ENCODE results near the gene HS2ST1.
"Not testable (repeated sequence)": the region's sequence is repeated elsewhere in the genome, so short reads cannot be mapped to it uniquely, and the experiment has no call there.

The HS2ST1 gene

DNA sequence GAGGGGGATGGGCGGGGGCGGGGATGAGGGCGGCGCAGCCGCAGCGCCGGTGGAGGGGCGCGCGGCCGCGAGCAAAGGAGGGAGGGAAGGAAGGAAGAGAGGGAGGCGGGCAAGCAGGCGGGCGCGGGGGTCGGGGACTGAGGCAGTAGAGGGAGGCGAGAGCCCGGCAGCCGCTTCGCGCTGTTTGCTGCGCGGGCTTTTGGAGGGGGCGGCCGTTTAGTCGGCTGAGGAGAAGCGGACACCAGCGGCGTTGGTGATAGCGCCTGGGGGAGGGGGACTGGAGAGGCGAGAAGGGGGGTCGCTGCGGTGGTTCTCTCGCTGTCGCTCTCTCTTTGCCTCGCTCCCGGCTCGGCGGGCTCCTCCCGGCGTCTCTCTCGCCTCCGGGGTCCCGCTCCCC, at the start of gene HS2ST1:
HS2ST1 (plus strand) TSS at position 35 of the 397 bp plus-strand sequence.
- DNase-seq (ENCODE audit: extremely low spot score) = no peak
- ChIA-PET CTCF (interaction anchor here (1.2 kb wide), 1 partner anchor 111 kb away, joined by 3 read pairs; no protein-coding TSS in a partner anchor), POLR2A (interaction anchor here (0.7 to 2.9 kb wide), 24 partner anchors 11 to 414 kb away, joined by 3 to 24 read pairs (median 4); partner anchors contain the start of gene LMO4)

GRCh38 chr1:86865973-86866637, 48.3 kb upstream of the HS2ST1 start:
- DNase-seq (ENCODE audit: extremely low spot score) = no peak
- TF ChIP-seq LEF1 (IDR thresholded peaks at IDR 0.05; ENCODE audit: borderline replicate concordance) (no peak), FOXK2 (IDR thresholded peaks at IDR 0.05) (no peak), BHLHE40 (IDR thresholded peaks at IDR 0.05; ENCODE audit: borderline replicate concordance) (no peak), PKNOX1 (IDR thresholded peaks at IDR 0.05) (no peak), ZNF384 (IDR thresholded peaks at IDR 0.05) (no peak), L3MBTL2 (conservative IDR thresholded peaks at IDR 0.05) (no peak), SUZ12 (IDR thresholded peaks at IDR 0.05) (no peak), TARDBP (IDR thresholded peaks at IDR 0.05) (no peak), NFRKB (IDR thresholded peaks at IDR 0.05) (no peak), ELF4 (IDR thresholded peaks at IDR 0.05) (no peak), FOXM1 (IDR thresholded peaks at IDR 0.05; ENCODE audit: borderline replicate concordance) (no peak), HDGF (IDR thresholded peaks at IDR 0.05; ENCODE audit: borderline replicate concordance) (no peak)
- ChIA-PET POLR2A (no interaction called here), CTCF (no interaction called here)

More for the DNA sequence above, at the start of gene HS2ST1:
- TF ChIP-seq SP1 (IDR thresholded peaks at IDR 0.05) (no peak), NFRKB (IDR thresholded peaks at IDR 0.05) (no peak), FOXM1 (IDR thresholded peaks at IDR 0.05; ENCODE audit: borderline replicate concordance) (no peak), TARDBP (IDR thresholded peaks at IDR 0.05) (no peak), HDGF (IDR thresholded peaks at IDR 0.05; ENCODE audit: borderline replicate concordance) (no peak), PKNOX1 (IDR thresholded peaks at IDR 0.05) (no peak), SUZ12 (IDR thresholded peaks at IDR 0.05) (no peak), CTBP1 (IDR thresholded peaks at IDR 0.05; ENCODE audit: borderline replicate concordance) (no peak), BHLHE40 (IDR thresholded peaks at IDR 0.05; ENCODE audit: borderline replicate concordance) (no peak), LEF1 (IDR thresholded peaks at IDR 0.05; ENCODE audit: borderline replicate concordance) (no peak), ELF4 (IDR thresholded peaks at IDR 0.05) (no peak), FOXK2 (IDR thresholded peaks at IDR 0.05) (no peak), ZNF384 (IDR thresholded peaks at IDR 0.05) (no peak)

DNA sequence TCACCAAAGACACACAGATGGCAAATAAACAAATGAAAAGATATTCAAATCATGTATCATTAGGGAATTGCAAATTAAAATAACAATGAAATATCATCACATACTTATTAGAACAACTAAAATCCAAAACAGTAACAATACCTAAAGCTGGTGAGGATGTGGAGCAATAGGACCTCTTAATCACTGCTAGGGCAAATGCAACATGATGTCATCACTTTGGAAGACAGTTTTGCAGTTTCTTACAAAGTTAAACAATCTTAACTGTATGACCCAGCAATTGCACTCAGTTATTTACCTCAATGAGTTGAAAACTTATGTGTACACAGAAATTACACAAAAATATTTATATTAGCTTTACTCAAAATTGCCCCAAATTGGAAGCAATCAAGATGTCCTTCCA, 47.8 kb upstream of the HS2ST1 start:
- CTCF ChIA-PET = no interaction called here
- no peak for DNase-seq (ENCODE audit: extremely low spot score)
- no peak for TF ChIP-seq ZNF384 (IDR thresholded peaks at IDR 0.05)
- TF ChIP-seq SUZ12 (IDR thresholded peaks at IDR 0.05) = no peak
- no peak for TF ChIP-seq CTBP1 (IDR thresholded peaks at IDR 0.05; ENCODE audit: borderline replicate concordance)
- no peak for TF ChIP-seq ELF4 (IDR thresholded peaks at IDR 0.05)
- no peak for TF ChIP-seq NFRKB (IDR thresholded peaks at IDR 0.05)
- TF ChIP-seq L3MBTL2 (conservative IDR thresholded peaks at IDR 0.05) = no peak
- no peak for TF ChIP-seq HDGF (IDR thresholded peaks at IDR 0.05; ENCODE audit: borderline replicate concordance)
- TF ChIP-seq FOXA1 (IDR thresholded peaks at IDR 0.05) = no peak
- no peak for TF ChIP-seq ARNT (IDR thresholded peaks at IDR 0.05)
- TF ChIP-seq SP1 (IDR thresholded peaks at IDR 0.05) = no peak
- no peak for TF ChIP-seq TARDBP (IDR thresholded peaks at IDR 0.05)
- TF ChIP-seq LEF1 (IDR thresholded peaks at IDR 0.05; ENCODE audit: borderline replicate concordance) = no peak
- TF ChIP-seq PKNOX1 (IDR thresholded peaks at IDR 0.05) = no peak
- TF ChIP-seq FOXM1 (IDR thresholded peaks at IDR 0.05; ENCODE audit: borderline replicate concordance) = no peak
- no peak for TF ChIP-seq FOXK2 (IDR thresholded peaks at IDR 0.05)
- TF ChIP-seq BHLHE40 (IDR thresholded peaks at IDR 0.05; ENCODE audit: borderline replicate concordance) = no peak
- POLR2A ChIA-PET = no interaction called here

GRCh38 chr1:86867278-86867677, 47.2 kb upstream of the HS2ST1 start:
- CTCF ChIA-PET; DNase-seq (ENCODE audit: extremely low spot score); POLR2A ChIA-PET: not testable (repeated sequence)

- ChIA-PET POLR2A (no interaction called here), CTCF (no interaction called here)
- no peak for DNase-seq (ENCODE audit: extremely low spot score)
- TF ChIP-seq SP1 (IDR thresholded peaks at IDR 0.05) = no peak
- TF ChIP-seq CTBP1 (IDR thresholded peaks at IDR 0.05; ENCODE audit: borderline replicate concordance) = no peak
- TF ChIP-seq ZNF384 (IDR thresholded peaks at IDR 0.05) = no peak
- TF ChIP-seq ARNT (IDR thresholded peaks at IDR 0.05) = no peak
- no peak for TF ChIP-seq LEF1 (IDR thresholded peaks at IDR 0.05; ENCODE audit: borderline replicate concordance)
- TF ChIP-seq FOXK2 (IDR thresholded peaks at IDR 0.05) = no peak
- no peak for TF ChIP-seq ELF4 (IDR thresholded peaks at IDR 0.05)
- TF ChIP-seq SUZ12 (IDR thresholded peaks at IDR 0.05) = no peak
- no peak for TF ChIP-seq TARDBP (IDR thresholded peaks at IDR 0.05)
- no peak for TF ChIP-seq L3MBTL2 (conservative IDR thresholded peaks at IDR 0.05)
- no peak for TF ChIP-seq BHLHE40 (IDR thresholded peaks at IDR 0.05; ENCODE audit: borderline replicate concordance)
- no peak for TF ChIP-seq HDGF (IDR thresholded peaks at IDR 0.05; ENCODE audit: borderline replicate concordance)
Measured at GRCh38 chr1:86868477-86868876, 46.0 kb upstream of the HS2ST1 start.

DNA sequence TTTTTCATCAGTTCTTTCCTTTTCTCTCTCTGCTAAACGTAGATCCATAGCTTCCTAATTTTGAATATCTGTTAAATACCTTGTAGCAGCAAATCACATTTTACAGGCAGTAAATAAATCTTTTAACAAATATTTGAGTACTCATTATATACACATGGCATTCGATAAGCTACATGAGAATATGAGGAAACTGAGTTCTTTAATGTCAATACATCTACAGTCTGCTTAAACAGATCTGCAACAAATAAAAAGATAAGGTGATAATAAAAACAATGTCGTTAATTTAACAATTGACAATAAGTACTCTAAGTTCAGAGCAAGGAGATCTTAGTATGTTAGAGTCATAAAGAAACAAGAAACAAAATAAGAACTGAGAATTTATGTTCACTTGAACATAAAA, 43.4 kb upstream of the HS2ST1 start:
- no peak for TF ChIP-seq NFRKB (IDR thresholded peaks at IDR 0.05)
- TF ChIP-seq CTBP1 (IDR thresholded peaks at IDR 0.05; ENCODE audit: borderline replicate concordance) = no peak
- TF ChIP-seq SUZ12 (IDR thresholded peaks at IDR 0.05) = no peak
- no peak for TF ChIP-seq BHLHE40 (IDR thresholded peaks at IDR 0.05; ENCODE audit: borderline replicate concordance)
- TF ChIP-seq PKNOX1 (IDR thresholded peaks at IDR 0.05) = no peak
- no peak for TF ChIP-seq LEF1 (IDR thresholded peaks at IDR 0.05; ENCODE audit: borderline replicate concordance)
- no peak for TF ChIP-seq FOXK2 (IDR thresholded peaks at IDR 0.05)
- TF ChIP-seq ZNF384 (IDR thresholded peaks at IDR 0.05) = no peak
- no peak for TF ChIP-seq FOXM1 (IDR thresholded peaks at IDR 0.05; ENCODE audit: borderline replicate concordance)
- TF ChIP-seq ELF4 (IDR thresholded peaks at IDR 0.05) = no peak
- DNase-seq (ENCODE audit: extremely low spot score) = no peak
- POLR2A ChIA-PET = no interaction called here
- CTCF ChIA-PET = no interaction called here
